ENCODE results near the gene VPREB1. TPM values are rescaled to one million over a fixed set of nuclear protein-coding genes. Genes with fewer than 3 reads are reported as not detected.

Gene VPREB1
- total and polyA plus RNA-seq, 8 donors: not detected

- H3K4me3 ChIP-seq: no peak overlapping the region
- no peaks in the 10 kb centered on the region for H3K9me3 ChIP-seq
- no peaks in the 10 kb centered on the region for H3K36me3 ChIP-seq
- no peaks in the 10 kb centered on the region for H3K27me3 ChIP-seq
- no peak overlapping the region for H3K27ac ChIP-seq
- ATAC-seq (no peak), DNase-seq (no peak), FAIRE-seq (no peak)
- no peaks in the 10 kb centered on the region for H3K4me1 ChIP-seq
- intact Hi-C loops (cut with DNase I): no loop called here
- TF ChIP-seq, protein P1, sequence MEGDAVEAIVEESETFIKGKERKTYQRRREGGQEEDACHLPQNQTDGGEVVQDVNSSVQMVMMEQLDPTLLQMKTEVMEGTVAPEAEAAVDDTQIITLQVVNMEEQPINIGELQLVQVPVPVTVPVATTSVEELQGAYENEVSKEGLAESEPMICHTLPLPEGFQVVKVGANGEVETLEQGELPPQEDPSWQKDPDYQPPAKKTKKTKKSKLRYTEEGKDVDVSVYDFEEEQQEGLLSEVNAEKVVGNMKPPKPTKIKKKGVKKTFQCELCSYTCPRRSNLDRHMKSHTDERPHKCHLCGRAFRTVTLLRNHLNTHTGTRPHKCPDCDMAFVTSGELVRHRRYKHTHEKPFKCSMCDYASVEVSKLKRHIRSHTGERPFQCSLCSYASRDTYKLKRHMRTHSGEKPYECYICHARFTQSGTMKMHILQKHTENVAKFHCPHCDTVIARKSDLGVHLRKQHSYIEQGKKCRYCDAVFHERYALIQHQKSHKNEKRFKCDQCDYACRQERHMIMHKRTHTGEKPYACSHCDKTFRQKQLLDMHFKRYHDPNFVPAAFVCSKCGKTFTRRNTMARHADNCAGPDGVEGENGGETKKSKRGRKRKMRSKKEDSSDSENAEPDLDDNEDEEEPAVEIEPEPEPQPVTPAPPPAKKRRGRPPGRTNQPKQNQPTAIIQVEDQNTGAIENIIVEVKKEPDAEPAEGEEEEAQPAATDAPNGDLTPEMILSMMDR (IDR thresholded peaks at IDR 0.05): no peak
- WGBS, 2 donors: 67 to 73% methylated on average over 13 of the region's 13 CpGs
Observed at GRCh38 chr22:22239311-22239939, 5.2 kb upstream of the VPREB1 start.

DNA sequence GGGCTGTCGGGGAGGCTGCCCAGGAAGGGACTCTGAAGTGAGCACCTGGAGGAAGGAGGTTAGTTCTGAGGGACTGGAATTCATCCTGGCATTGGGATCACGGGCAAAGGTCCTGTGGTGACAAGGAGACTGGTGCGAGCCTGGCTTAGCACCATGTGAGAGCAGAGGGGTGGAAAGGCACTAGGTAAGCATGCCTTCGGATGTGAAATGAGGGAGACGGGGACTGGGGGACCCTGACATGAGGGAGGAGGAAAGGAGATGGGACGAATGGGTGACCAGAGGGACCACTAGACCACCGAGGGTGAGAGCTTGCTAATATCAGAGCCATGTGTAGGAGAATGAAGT, 3.1 kb upstream of the VPREB1 start:
- Histone ChIP-seq H3K27me3 (no peaks in the 10 kb centered on the region), H3K4me3 (no peak overlapping the region), H3K36me3 (no peaks in the 10 kb centered on the region), H3K27ac (no peak overlapping the region), H3K9me3 (no peaks in the 10 kb centered on the region), H3K4me1 (no peaks in the 10 kb centered on the region)
- no peak for FAIRE-seq
- TF ChIP-seq, protein P1 (IDR thresholded peaks at IDR 0.05): no peak
- no peak for ATAC-seq
- no peak for DNase-seq
- intact Hi-C loops (cut with DNase I): no loop called here
- 59 to 73% methylated on average over 6 to 7 of the region's 7 CpGs for WGBS, 2 donors

DNA sequence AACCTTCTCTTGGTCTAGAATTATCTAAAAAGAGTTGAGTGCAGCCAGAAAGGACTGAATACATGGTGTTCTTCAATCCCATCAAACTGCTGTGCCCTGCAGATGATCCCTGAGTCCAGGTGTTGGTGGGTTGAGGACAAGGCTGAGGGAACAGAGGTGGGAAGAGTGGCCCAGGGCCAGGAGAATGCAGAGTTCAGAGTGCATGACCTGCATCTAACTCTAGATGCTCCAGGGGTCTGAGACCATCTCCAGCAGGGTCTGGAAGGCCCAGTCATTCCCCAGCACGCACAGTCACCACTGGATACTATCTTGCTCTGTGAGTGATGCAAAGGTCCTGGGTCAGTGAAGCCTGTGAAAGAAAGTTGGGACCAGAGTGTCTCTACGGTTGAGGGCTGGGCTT, 2.1 kb upstream of the VPREB1 start:
- Histone ChIP-seq H3K27me3 (no peaks in the 10 kb centered on the region), H3K36me3 (no peaks in the 10 kb centered on the region), H3K9me3 (no peaks in the 10 kb centered on the region), H3K4me1 (no peaks in the 10 kb centered on the region), H3K27ac (no peak overlapping the region), H3K4me3 (no peak overlapping the region)
- 58 to 60% methylated on average over 2 of the region's 2 CpGs for WGBS, 2 donors
- TF ChIP-seq, protein P1 (IDR thresholded peaks at IDR 0.05): no peak
- intact Hi-C loops (cut with DNase I): no loop called here
- no peak for ATAC-seq
- DNase-seq: no peak
- FAIRE-seq: no peak

DNA sequence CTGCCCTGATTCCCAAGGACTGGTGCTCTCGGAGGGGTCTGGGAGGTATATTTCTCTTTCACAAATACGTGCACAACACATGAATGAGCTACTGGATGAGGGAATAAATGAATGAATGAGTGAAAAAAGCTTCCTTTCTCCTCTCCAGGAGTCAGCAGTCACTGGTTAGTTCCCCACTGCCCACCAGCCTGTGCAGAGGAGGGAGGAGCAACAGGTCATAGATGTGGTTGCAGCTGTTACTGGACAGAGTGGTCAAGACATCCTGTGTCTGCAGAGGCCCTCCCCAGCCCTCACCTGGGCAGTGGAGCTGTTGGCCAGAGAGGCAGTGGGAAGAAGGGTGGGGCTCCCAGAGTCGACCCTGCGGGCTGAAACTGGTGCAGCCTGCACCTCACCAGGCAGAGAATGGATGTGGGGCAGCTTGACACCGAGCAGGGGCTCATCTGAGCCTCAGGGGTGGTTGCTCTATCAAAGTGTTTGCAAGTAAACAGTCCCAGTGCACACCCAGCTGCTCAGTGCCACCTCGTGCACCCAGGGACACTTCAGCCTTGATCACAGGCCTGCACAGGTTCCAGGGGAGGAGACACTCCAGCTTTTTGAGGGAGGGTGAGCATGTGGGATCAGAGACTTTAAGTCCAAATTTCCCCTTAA, 1.4 kb upstream of the VPREB1 start:
- ATAC-seq: no peak

More for the DNA sequence above, 1.4 kb upstream of the VPREB1 start:
- intact Hi-C loops (cut with DNase I): no loop called here
- TF ChIP-seq, protein P1 (IDR thresholded peaks at IDR 0.05): no peak
- Histone ChIP-seq H3K4me1 (no peaks in the 10 kb centered on the region), H3K4me3 (no peak overlapping the region), H3K9me3 (no peaks in the 10 kb centered on the region), H3K27ac (no peak overlapping the region), H3K27me3 (no peaks in the 10 kb centered on the region), H3K36me3 (no peaks in the 10 kb centered on the region)
- FAIRE-seq (no peak), DNase-seq (no peak)
- WGBS, 2 donors: 44 to 52% methylated on average over 6 of the region's 6 CpGs

Measured in pancreas (tissue), 10 donors.